HG03442 (cell line): Measurements from ENCODE around the gene CYREN.
"Not testable (repeated sequence)": the region's sequence is repeated elsewhere in the genome, so short reads cannot be mapped to it uniquely, and the experiment has no call there.

Experiments used
- ATAC-seq: cut with Tn5 transposase; IDR thresholded peaks from one replicate; pipeline ENCODE4 v1.9.1; 2021; ENCODE audit warnings: mild to moderate bottlenecking, moderate library complexity; ENCODE audit not compliant: unreplicated experiment

Gene CYREN, protein sequence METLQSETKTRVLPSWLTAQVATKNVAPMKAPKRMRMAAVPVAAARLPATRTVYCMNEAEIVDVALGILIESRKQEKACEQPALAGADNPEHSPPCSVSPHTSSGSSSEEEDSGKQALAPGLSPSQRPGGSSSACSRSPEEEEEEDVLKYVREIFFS

DNA sequence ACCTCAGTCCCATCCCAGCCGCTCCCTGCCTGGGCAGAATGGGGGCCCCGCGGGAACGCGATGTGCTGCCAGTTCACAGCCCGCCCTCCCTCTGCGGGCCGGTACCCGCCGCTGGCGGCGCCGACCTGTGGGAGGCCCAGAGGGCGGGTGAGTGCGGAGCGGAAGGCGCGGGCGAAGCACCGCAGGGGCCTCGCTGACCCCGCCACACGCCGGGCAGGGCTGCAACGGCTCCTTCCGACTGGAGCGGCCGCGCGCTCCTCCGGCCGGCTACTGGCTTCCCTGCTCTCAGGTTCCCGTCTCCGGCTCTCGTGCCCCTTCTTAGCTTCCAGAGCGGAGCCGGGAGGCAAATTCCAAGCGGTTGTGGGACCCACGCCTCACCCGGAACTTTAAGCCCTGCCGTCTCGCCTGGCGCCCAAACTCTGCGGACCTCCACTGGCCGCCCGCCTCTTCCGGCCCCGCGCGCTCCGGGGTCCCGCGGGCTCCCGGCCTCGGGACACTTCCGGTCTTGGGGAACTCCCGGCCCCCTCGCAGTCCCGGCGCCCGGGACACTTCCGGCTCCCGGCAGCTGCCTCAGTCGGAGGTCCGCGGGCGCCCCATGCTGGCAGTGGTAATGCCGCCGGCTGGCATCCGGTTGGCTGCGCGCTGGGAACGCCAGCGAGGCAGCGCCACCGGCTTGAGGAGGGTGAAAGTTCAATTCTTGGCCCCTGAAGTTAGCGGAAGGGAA, at the start of gene CYREN:
CYREN (minus strand) TSS at position 434 of the 724 bp plus-strand sequence. CDS start 1,785 bp downstream, outside the sequence.
- peak; percentile 64 for ATAC-seq

- ATAC-seq: no peak
These were observed 47.4 kb upstream of the CYREN start for GRCh38 chr7:135217645-135218509.

- no peak for ATAC-seq
These were observed 45.2 kb upstream of the CYREN start for GRCh38 chr7:135215698-135216097.

DNA sequence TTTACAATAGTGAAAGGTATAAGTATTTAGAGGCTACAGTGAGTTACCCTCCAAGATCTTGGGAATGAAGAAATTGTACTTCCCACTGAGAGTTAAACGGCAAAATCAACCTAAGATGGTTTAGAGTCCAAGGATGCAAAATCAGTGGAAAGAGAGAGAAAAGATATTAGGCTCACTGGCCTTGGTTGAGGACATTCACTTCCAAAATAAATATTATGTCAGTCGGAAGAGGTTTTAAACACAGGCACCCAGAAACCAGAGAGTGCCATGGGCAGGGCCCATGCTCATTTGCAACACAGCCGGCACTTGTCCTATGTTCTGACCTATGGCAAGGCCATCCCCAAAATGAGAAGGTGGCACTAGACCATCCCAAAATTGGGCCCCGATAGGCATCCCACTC, 44.7 kb upstream of the CYREN start:
- ATAC-seq: no peak

DNA sequence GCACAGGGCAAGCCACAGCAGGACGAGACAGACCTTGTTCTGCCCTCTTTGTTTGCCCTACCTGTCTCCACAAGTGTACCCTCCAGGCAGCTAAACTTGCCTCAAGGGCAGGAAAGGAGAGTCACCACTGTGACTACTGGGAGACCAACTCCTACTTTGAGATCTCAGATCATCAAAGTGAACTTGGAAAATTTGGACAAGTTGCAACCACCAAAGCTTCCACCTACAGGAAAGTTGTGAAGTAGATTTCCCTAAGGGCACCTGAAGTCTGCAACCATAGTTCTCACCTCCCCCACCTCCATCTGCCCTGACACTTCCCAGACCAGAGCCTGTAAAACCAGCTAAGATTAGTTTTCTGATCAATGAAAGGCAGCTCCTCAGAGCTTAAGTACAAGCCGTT, 43.3 kb upstream of the CYREN start:
- no peak for ATAC-seq

GRCh38 chr7:135211946-135212685, 41.6 kb upstream of the CYREN start:
- ATAC-seq: not testable (repeated sequence)

DNA sequence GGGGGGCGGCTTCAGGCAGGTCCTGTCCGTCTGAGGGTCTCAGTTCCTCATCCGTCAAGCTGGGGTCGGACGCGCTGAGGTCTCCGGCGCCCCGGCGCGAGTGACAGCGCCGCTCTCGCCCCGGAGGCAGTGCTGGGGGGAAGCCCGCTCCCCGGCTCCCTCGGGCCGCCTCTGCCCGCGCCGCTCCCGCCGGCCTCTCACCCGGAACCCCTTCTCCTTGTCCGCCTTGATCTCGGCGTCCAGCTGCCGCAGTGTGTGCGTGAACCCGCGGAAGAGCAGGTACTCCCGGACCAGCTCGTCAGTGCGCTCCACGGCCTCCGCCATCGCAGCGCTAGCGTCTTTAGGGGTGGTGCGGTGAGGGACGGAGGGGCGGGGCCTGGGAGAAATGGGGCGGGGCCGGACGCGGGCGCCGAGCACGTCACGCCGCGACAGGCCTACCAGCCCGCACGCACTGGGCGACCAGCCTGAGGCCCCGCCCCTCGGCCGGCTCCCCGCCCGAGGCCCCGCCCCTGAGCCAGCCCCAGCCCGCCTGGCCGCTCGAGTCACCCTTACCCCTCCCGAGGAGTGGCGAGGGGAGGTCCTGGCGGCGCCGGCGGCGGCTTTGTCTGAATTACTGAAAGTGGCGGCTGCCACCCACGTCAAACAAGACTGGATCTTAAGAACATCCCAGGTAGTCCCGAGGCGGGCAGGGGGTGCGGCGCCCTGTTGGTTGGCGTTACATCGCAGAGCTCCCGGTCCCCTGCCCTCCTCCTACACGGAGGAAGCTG, 40.9 kb upstream of the CYREN start, which contains the start of gene WDR91:
WDR91 (minus strand) TSS at position 348 of the 767 bp plus-strand sequence; CDS start at position 324, 24 bp downstream.
- peak; percentile 82 for ATAC-seq

DNA sequence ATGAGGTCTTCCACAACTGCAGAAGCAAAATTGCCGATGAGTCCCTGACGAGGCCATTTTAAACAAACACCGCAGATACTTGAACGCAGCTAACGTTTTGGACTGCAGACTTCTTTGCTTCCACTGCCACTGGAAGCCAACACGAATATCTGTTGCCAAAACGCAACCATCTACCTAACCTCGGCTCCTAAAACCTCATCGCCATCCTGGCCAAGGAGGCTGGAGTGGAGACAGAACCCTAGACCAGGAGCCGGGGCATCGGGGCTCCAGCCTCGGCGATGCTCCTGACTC, 40.3 kb upstream of the CYREN start:
- ATAC-seq: no peak

DNA sequence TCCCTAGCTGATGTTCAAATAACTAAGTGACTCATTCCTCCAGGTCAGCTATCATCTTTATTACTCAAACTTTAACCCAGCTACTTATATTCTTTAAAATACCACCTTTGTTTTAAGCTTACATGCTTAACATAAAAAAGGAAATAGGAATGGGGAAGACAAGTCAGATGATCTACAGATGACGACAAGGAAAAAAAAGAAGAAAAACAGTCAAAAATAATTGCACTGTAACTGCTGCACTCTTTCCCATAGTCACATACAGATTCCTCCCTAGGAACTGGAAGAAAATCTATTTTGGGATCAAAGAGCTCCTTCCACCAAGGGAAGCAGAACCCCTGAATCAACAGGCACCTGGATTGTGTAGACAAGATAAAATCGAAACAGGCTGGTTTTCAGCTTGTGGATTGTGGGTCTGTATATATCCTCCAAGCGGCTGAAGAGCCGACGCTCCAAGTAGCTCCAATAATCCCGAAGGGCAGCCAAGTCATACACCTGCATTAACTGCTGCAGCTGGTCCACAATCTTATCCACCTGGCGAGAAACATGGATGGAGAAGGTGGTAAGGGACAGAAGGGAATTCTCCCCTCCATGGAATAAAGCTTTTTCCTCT, 38.8 kb upstream of the CYREN start:
- no peak for ATAC-seq

DNA sequence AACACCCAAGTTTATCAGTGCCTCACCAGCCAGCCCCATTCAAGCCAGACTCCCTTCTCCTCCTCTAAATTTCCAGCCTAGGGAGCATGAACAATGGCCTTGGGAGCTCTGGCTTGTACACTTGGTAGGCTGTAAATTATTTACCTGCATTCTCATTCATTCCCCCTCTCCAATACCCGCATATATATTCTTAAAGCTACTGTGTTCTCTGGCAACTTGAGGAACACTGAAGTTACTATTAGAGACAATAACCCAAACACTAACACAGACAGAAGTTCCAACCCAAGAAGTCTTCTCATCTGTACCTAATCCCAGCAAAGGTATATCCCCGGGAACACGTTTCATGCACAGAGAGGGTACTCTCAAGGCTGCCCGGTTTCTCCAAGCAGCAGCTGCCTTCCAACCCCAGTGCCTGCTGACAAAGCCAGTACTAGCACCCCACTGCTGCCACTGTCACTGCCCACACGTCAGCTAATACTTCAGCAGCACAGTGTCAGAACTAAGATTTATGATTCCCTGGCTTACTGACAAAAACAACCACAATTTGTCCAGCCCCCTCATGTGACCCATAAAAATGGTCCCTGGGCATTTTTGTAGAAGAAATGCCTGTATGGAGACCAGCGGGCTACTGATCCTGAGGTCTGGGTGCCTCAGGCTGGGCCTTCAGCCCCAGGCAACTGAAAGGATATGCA, 37.7 kb upstream of the CYREN start:
- no peak for ATAC-seq

- ATAC-seq: no peak
These were observed 37.0 kb upstream of the CYREN start for GRCh38 chr7:135207406-135208101.

- no peak for ATAC-seq
These were observed 36.5 kb upstream of the CYREN start for GRCh38 chr7:135206941-135207391.

GRCh38 chr7:135205850-135206249, 35.3 kb upstream of the CYREN start:
- no peak for ATAC-seq

DNA sequence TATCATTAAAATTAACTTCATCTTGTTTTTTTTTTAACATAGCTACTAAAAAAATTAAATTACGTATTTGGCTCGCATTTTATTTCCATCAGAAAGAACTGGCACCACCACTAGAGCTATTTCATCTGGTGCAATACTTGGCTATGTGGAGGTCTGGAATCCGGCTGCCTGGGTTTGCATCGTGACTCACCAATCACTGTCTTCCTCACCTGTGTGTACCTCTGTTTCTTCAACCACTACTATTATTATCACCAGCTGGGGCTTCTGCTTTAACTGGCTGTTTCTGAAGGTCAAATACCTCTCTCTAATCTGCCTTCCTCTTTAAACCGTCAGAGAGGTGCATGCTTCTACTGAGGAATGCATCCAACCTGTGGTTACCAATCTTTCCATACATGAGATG, 34.4 kb upstream of the CYREN start:
- no peak for ATAC-seq

DNA sequence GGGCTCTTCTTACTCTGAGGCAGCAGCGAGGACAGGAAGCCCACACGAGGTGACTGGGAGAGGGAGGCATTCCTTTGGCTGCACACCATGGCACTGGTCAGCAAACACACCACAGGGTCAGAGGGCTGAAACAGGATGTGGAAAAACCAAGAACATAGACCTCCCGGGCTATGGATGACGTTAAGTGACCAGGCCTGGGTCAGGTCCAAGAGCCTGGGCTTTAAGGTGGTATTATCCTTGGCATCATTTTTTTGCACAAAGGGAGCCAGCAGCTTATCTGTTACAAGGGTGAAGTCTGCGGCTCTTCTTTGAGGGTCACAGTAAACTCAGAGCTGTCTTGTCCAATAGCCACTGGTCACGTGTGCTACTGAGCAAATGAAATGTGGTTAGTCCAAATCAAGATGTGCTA, 33.8 kb upstream of the CYREN start:
- no peak for ATAC-seq

- no peak for ATAC-seq
These were observed 30.8 kb upstream of the CYREN start for GRCh38 chr7:135201350-135201749.

- no peak for ATAC-seq
These were observed 30.4 kb upstream of the CYREN start for GRCh38 chr7:135200821-135201331.

- no peak for ATAC-seq
These were observed 28.9 kb upstream of the CYREN start for GRCh38 chr7:135199439-135199838.
